Measurements from ENCODE around the gene SLC38A2.

Gene SLC38A2

GRCh38 chr12:46356655-46357437 lies 15.7 kb downstream of the SLC38A2 start:
- H3K4me3 ChIP-seq (ENCODE audit: low read depth, low read length): no peak overlapping the region
- no peak for TF ChIP-seq CTCF (IDR thresholded peaks at IDR 0.05; ENCODE audit: low read depth, low read length)

GRCh38 chr12:46354802-46355199 lies 17.8 kb downstream of the SLC38A2 start:
- TF ChIP-seq CTCF (IDR thresholded peaks at IDR 0.05; ENCODE audit: low read depth, low read length): no peak
- H3K4me3 ChIP-seq (ENCODE audit: low read depth, low read length): no peak overlapping the region

- TF ChIP-seq CTCF (IDR thresholded peaks at IDR 0.05; ENCODE audit: low read depth, low read length): no peak
- H3K4me3 ChIP-seq (ENCODE audit: low read depth, low read length): no peak overlapping the region
These were observed 18.3 kb downstream of the SLC38A2 start for GRCh38 chr12:46354111-46354801.

GRCh38 chr12:46351886-46352650 lies 20.5 kb downstream of the SLC38A2 start:
- no peak for TF ChIP-seq CTCF (IDR thresholded peaks at IDR 0.05; ENCODE audit: low read depth, low read length)

GRCh38 chr12:46351138-46351537 lies 21.4 kb downstream of the SLC38A2 start:
- no peak for TF ChIP-seq CTCF (IDR thresholded peaks at IDR 0.05; ENCODE audit: low read depth, low read length)

More at GRCh38 chr12:46351886-46352650, 20.5 kb downstream of the SLC38A2 start:
- no peak overlapping the region for H3K4me3 ChIP-seq (ENCODE audit: low read depth, low read length)

GRCh38 chr12:46349253-46349652 lies 23.3 kb downstream of the SLC38A2 start:
- H3K4me3 ChIP-seq (ENCODE audit: low read depth, low read length): no peak overlapping the region
- TF ChIP-seq CTCF (IDR thresholded peaks at IDR 0.05; ENCODE audit: low read depth, low read length): no peak

More at GRCh38 chr12:46351138-46351537, 21.4 kb downstream of the SLC38A2 start:
- no peak overlapping the region for H3K4me3 ChIP-seq (ENCODE audit: low read depth, low read length)
